Lower leg skin (tissue), 3 donors: ENCODE data around the gene ANKS1A.
"Not testable (repeated sequence)": the region's sequence is repeated elsewhere in the genome, so short reads cannot be mapped to it uniquely, and the experiment has no call there.

Experiments used
- POLR2A ChIP-seq, 2 donors: fragments of 450-650 bp; IDR thresholded peaks; one replicate each; pipeline ENCODE4 v1.6.1; 2016 to 2017; ENCODE audit warnings: antibody characterized with exemption in 2 of 2, mild to moderate bottlenecking in 1 of 2, moderate library complexity in 1 of 2
- TF ChIP-seq, protein P1 (sequence below), 3 donors: fragments of 450-650 bp; IDR thresholded peaks; one replicate each; pipeline ENCODE4 v1.5.1; 2016; ENCODE audit warnings: antibody characterized with exemption in 3 of 3, mild to moderate bottlenecking in 3 of 3, moderate library complexity in 2 of 3

DNA sequence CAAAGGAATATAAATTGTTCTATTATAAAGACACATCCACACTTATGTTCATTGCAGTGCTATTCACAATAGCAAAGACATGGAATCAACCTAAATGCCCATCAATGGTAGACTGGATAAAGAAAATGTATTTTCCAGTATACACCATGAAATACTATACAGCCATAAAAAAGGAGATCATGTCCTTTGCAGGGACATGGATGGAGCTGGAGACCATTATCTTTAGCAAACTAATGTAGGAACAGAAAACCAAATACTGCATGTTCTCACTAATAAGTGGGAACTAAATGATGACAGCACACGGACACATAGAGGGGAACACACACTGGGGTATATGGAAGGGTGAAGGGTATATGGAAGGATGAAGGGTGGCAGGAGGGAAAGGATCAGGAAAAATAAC, 5.0 kb upstream of the ANKS1A start:
- TF ChIP-seq, protein P1, sequence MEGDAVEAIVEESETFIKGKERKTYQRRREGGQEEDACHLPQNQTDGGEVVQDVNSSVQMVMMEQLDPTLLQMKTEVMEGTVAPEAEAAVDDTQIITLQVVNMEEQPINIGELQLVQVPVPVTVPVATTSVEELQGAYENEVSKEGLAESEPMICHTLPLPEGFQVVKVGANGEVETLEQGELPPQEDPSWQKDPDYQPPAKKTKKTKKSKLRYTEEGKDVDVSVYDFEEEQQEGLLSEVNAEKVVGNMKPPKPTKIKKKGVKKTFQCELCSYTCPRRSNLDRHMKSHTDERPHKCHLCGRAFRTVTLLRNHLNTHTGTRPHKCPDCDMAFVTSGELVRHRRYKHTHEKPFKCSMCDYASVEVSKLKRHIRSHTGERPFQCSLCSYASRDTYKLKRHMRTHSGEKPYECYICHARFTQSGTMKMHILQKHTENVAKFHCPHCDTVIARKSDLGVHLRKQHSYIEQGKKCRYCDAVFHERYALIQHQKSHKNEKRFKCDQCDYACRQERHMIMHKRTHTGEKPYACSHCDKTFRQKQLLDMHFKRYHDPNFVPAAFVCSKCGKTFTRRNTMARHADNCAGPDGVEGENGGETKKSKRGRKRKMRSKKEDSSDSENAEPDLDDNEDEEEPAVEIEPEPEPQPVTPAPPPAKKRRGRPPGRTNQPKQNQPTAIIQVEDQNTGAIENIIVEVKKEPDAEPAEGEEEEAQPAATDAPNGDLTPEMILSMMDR (IDR thresholded peaks at IDR 0.05), result not testable (repeated sequence)
- TF ChIP-seq POLR2A (IDR thresholded peaks at IDR 0.05), result not testable (repeated sequence)
